SH-SY5Y (cell line): ENCODE results near the gene MYL7.

Source experiments
- GATA2 ChIP-seq: IDR thresholded peaks from 2 replicates; pipeline ENCODE4 v1.6.1; 2011; ENCODE audit warnings: mild to moderate bottlenecking, low read depth, low read length
- GATA3 ChIP-seq: IDR thresholded peaks from 2 replicates; pipeline ENCODE4 v1.6.1; 2011; ENCODE audit warnings: low read depth, mild to moderate bottlenecking, low read length, moderate library complexity

DNA sequence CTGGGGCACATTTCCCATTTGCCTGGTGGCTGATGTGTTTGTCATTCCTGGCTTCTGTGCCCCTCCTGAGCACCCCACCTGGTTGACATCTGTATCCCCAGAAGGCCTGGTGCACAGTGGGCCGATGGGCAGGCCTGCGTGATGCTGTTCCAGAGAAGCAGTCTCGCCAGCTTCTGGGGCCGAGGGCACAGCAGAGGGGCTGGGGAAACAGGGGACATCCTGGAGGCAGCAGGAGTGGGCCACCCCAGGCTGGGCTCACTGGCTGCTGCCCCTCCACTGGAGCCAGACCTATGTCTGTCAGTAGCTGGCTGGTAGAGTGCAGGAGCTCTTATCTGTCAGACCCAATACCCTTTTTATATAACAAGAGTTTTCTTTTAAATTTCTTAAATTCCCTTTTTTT, 896 bp upstream of the MYL7 start:
- TF ChIP-seq GATA3 (no peak), GATA2 (no peak)
